Bronchial epithelial cell (primary cell): ENCODE data around the gene NAXE. TPM values are rescaled to one million over a fixed set of nuclear protein-coding genes. Genes with fewer than 3 reads are reported as not detected.

Source experiments
- DNase-seq: peaks from one replicate; pipeline ENCODE4 v3.0.0-alpha.2; 2010; ENCODE audit warnings: low read depth
- FAIRE-seq: peaks from 2 replicates; lab custom pipeline; 2011; peaks lifted over from hg19 to GRCh38; lab: Jason Lieb, UNC
- H3K27me3 ChIP-seq: 2 replicates; pipeline ENCODE4 v1.5.1; 2011; ENCODE audit warnings: low read length; ENCODE audit not compliant: control insufficient read depth, insufficient read depth
- H3K36me3 ChIP-seq: 2 replicates; pipeline ENCODE4 v1.5.1; 2011; ENCODE audit warnings: low read length; ENCODE audit not compliant: control insufficient read depth, insufficient read depth
- H3K4me3 ChIP-seq: 2 replicates; pipeline ENCODE4 v1.5.1; 2011; ENCODE audit warnings: mild to moderate bottlenecking, low read depth, low read length, control low read depth
- CTCF ChIP-seq: IDR thresholded peaks from 2 replicates; pipeline ENCODE4 v1.5.1; 2011; ENCODE audit warnings: mild to moderate bottlenecking, moderate library complexity, low read length, control low read depth, inconsistent platforms; ENCODE audit not compliant: insufficient read depth, severe bottlenecking
- total RNA-seq: library from RNA; depleted of rRNA; stranded (reverse); fragments of >200 nt; gene quantifications from 2 replicates; pipeline ENCODE4 v1.2.1, GENCODE V29; 2014

NAXE gene
- total RNA-seq, 1 donor from 2014 or later, result 142 TPM

DNA sequence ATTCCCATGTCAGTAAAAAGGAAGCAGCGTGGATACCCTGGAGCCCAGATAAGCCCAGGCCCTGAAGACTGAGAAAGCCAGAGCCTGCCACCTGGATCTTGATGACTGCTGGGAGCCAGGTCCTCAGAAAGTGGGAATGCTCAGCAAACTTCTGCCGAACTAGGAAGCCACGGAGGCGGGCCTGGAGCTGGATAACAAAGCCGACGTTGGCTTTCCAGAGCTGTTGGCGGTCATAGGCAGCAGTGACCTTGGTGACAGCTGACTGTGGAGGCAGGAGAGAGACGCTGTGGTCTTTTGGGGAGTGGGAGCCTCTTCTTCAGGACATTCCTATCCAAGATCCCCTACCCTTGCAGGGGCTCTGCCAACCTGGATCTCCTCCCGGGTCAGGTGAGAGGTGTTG lies 43.6 kb upstream of the NAXE start:
- DNase-seq (no peak), FAIRE-seq (no peak)
- peaks cover 1% of the 10 kb centered on the region for H3K36me3 ChIP-seq

DNA sequence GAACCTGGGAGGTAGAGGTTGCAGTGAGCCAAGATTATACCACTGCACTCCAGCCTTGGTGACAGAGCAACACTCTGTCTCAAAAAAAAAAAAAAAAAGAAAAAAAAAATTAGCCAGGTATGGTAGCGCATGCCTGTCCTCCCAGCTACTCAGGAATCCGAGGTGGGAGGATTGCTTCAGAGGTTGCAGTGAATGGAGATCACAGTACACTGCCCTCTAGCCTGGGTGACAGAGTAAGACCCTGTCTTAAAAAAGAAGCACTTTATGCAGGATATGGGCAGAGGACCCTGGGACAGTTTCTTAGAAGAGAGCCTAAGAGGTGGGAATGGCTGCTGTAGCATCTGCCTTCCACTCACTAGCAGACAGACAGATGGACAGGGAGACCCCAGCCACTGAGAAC lies 42.2 kb upstream of the NAXE start:
- H3K27me3 ChIP-seq, result no peaks in the 10 kb centered on the region
- TF ChIP-seq CTCF, result no peak
- DNase-seq (peak; percentile 14), FAIRE-seq (no peak)
- H3K36me3 ChIP-seq, result peaks cover 4% of the 10 kb centered on the region
- no peak overlapping the region for H3K4me3 ChIP-seq

More for the DNA sequence above, 43.6 kb upstream of the NAXE start:
- no peaks in the 10 kb centered on the region for H3K27me3 ChIP-seq
- H3K4me3 ChIP-seq, result no peak overlapping the region
- no peak for TF ChIP-seq CTCF

DNA sequence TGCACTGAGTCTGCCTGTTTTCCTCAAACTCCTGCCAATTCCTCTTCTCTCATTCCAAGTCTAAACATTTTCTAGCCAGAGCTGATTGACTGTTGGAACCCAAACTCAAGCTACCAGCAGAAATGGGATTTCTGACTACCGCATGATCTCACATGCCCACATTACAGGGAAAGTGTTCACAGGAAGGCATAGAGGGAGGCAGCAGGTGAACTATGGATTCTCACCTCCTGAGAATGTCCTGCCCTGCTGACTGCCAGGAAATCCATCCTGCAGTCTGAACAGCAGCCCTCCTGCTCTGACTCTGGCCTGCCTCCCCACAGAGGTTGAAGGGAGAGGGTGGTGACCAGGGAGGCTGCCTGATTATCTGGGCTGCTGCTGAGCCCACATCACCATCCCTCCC lies 41.7 kb upstream of the NAXE start:
- H3K4me3 ChIP-seq, result no peak overlapping the region
- peaks cover 4% of the 10 kb centered on the region for H3K36me3 ChIP-seq
- no peaks in the 10 kb centered on the region for H3K27me3 ChIP-seq
- no peak for FAIRE-seq
- peak; percentile 59 for DNase-seq
- TF ChIP-seq CTCF, result no peak

- DNase-seq (no peak), FAIRE-seq (peak; percentile 73)
- Histone ChIP-seq H3K36me3 (peaks cover 4% of the 10 kb centered on the region), H3K4me3 (no peak overlapping the region), H3K27me3 (no peaks in the 10 kb centered on the region)
- TF ChIP-seq CTCF, result no peak
Measured at GRCh38 chr1:156550346-156550745, 41.2 kb upstream of the NAXE start.

DNA sequence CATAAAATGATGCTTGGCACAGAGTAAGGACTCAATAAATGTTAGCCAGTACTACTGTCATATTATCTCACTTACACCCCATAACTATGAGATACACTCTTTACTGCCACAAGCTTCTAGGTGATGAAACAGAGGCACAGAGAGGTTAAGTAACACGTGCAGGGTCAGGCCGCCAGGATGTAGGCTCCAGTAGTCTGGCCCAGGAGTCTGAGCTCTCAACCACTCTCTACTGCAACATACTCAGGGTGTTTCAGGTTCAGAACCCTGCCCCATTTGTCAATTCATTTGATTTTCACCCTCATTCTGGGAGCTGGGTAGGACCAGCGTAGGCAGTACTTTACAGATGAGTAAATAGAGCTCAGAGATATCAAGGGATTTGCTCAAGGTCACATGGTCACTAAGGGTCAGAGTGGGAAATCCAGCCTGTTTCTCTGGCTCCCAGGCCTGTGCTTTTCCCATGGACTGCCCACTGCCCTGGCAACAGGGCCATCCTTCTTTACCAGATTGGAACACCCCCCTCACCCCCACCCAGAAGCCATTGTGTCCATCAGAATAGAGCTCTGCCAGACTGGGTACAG lies 40.4 kb upstream of the NAXE start:
- TF ChIP-seq CTCF, result no peak
- FAIRE-seq, result no peak
- H3K27me3 ChIP-seq, result no peaks in the 10 kb centered on the region
- peaks cover 4% of the 10 kb centered on the region for H3K36me3 ChIP-seq
- no peak overlapping the region for H3K4me3 ChIP-seq
- DNase-seq, result no peak

GRCh38 chr1:156551869-156552268 lies 39.7 kb upstream of the NAXE start:
- FAIRE-seq (no peak), DNase-seq (peak; percentile 72)
- Histone ChIP-seq H3K4me3 (no peak overlapping the region), H3K36me3 (peaks cover 6% of the 10 kb centered on the region), H3K27me3 (no peaks in the 10 kb centered on the region)
- no peak for TF ChIP-seq CTCF
